Testis (tissue), 2 donors: ENCODE results near the gene MCM3AP.

ENCODE experiments used
- CTCF ChIP-seq, 3 experiments: fragments of 450-650 bp in 2 of 3; fragments of 200-600 bp in 1 of 3; sonication (generic) in 1 of 3; IDR thresholded peaks; one replicate each; pipeline ENCODE4 v1.5.1; 2016 to 2019; ENCODE audit warnings: antibody characterized with exemption in 3 of 3, mild to moderate bottlenecking in 2 of 3, moderate library complexity in 1 of 3
- POLR2A ChIP-seq: fragments of 450-650 bp; IDR thresholded peaks from one replicate; pipeline ENCODE4 v1.6.1; 2017; ENCODE audit warnings: antibody characterized with exemption, mild to moderate bottlenecking, moderate library complexity

GRCh38 chr21:46187261-46187660 is 98.2 kb downstream of the MCM3AP start:
- TF ChIP-seq POLR2A (no peak), CTCF (IDR thresholded peaks at IDR 0.05) (no peak)
